Keratinocyte (primary cell): ENCODE results near the gene TEX13C.

Experiments
- CTCF ChIP-seq, 3 experiments: IDR thresholded peaks in 1 of 3; conservative IDR thresholded peaks in 1 of 3; optimal IDR thresholded peaks in 1 of 3; 2 replicates in 2 of 3; 3 replicates in 1 of 3; pipeline versions ENCODE3 to v1.5.1; 2011; ENCODE audit warnings: low read length in 3 of 3, mild to moderate bottlenecking in 3 of 3, moderate library complexity in 2 of 3, control low read depth in 1 of 3, inconsistent platforms in 1 of 3; ENCODE audit not compliant: insufficient read depth in 2 of 3; ENCODE audit errors: extremely low read depth in 1 of 3
- EZH2 ChIP-seq: IDR thresholded peaks from one replicate; pipeline ENCODE4 v1.6.1; 2012; ENCODE audit warnings: inconsistent platforms, mild to moderate bottlenecking, low read length, moderate library complexity

- TF ChIP-seq EZH2 (no peak), CTCF (optimal IDR thresholded peaks at IDR 0.05 in 1 of 3, IDR thresholded peaks at IDR 0.05 in 1 of 3, conservative IDR thresholded peaks at IDR 0.05 in 1 of 3; ENCODE audit: extremely low read depth in 1 of 3, insufficient read depth in 2 of 3, low read length in 3 of 3) (no peak)
Observed at GRCh38 chrX:125295337-125295736, 24.3 kb upstream of the TEX13C start.
